ENCODE data around the gene PRDM8. TPM values are rescaled to one million over a fixed set of nuclear protein-coding genes. Genes with fewer than 3 reads are reported as not detected.
A peak's percentile ranks its signal among the peaks of the same experiment; 100 is the strongest.

Gene PRDM8
- total RNA-seq, 4 donors from 2014 or later = 0.11 to 6.1 (median 1.2) TPM

DNA sequence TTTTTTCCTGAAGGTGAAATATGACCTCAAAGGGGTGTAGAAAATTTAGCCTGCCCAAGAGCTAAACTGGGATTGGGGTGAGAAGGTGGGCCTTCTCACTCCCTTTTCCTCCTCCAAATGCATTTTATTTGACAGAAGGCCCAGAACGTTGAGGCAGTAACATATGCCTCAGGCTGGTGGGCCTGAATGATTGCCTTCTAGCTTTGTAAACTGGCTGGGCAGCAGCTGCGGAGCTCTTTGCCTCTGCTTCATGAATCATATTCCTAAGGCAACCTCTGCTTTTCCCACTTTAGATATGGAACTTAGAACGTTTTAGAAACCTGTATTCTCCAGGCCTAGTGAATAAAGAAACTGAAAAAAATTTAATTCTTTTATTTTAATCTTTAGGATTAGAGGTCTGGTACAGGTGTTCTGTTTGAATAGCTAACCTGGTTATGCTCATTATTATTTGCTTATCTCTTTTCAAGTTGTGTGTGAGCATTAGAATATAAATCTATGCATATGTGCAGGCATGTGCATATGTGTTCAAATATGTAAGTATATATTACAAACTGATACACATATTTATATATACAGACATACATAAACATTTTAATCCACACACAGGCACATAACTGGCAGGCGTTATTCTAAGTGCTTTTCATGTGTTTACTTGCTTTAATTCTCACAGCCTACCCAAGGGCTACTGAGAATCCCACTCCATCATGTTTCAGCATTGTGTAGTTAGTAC is 11.5 kb downstream of the PRDM8 start:
- H3K36me3 ChIP-seq = no peaks in the 10 kb centered on the region
- intact Hi-C loops (cut with DNase I) = no loop called here
- peaks cover 0 to 5% (median 0%) of the 10 kb centered on the region in 3 donors for H3K4me1 ChIP-seq
- WGBS, 2 donors = 80 to 82% methylated on average over 4 of the region's 4 CpGs
- H3K4me3 ChIP-seq = no peak overlapping the region
- no peak for TF ChIP-seq POLR2A (IDR thresholded peaks at IDR 0.05)
- TF ChIP-seq, protein P1, sequence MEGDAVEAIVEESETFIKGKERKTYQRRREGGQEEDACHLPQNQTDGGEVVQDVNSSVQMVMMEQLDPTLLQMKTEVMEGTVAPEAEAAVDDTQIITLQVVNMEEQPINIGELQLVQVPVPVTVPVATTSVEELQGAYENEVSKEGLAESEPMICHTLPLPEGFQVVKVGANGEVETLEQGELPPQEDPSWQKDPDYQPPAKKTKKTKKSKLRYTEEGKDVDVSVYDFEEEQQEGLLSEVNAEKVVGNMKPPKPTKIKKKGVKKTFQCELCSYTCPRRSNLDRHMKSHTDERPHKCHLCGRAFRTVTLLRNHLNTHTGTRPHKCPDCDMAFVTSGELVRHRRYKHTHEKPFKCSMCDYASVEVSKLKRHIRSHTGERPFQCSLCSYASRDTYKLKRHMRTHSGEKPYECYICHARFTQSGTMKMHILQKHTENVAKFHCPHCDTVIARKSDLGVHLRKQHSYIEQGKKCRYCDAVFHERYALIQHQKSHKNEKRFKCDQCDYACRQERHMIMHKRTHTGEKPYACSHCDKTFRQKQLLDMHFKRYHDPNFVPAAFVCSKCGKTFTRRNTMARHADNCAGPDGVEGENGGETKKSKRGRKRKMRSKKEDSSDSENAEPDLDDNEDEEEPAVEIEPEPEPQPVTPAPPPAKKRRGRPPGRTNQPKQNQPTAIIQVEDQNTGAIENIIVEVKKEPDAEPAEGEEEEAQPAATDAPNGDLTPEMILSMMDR (IDR thresholded peaks at IDR 0.05) = no peak
- no peak for DNase-seq
- peaks cover 0 to 53% (median 0%) of the 10 kb centered on the region in 4 donors for H3K27me3 ChIP-seq
- H3K9me3 ChIP-seq = no peaks in the 10 kb centered on the region
- no peak overlapping the region for H3K27ac ChIP-seq

DNA sequence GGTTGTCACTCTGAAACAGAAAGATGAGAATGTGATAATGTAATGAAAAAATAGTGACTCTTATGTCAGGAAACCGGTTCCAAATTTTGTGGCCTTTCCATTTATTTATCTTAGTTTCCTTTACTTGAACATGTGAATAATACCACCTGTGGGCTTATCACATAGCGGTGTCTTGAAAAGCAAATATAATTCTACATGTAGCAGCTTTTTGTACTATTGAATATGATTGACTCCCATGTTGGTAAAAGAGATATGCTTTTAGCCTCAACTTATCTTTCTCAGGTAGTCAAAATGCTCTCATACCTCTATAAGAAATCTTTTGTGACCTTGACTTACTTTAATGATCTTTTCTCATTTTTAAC is 12.0 kb downstream of the PRDM8 start:
- Histone ChIP-seq H3K9me3 (no peaks in the 10 kb centered on the region), H3K27me3 (peaks cover 0 to 50% (median 0%) of the 10 kb centered on the region in 4 donors), H3K4me3 (no peak overlapping the region), H3K27ac (no peak overlapping the region), H3K4me1 (peaks cover 0 to 5% (median 0%) of the 10 kb centered on the region in 3 donors), H3K36me3 (no peaks in the 10 kb centered on the region)
- intact Hi-C loops (cut with DNase I) = no loop called here
- 93 to 96% methylated on average over 2 of the region's 2 CpGs for WGBS, 2 donors
- TF ChIP-seq, protein P1 (IDR thresholded peaks at IDR 0.05) = no peak
- TF ChIP-seq POLR2A (IDR thresholded peaks at IDR 0.05) = no peak
- DNase-seq = no peak

DNA sequence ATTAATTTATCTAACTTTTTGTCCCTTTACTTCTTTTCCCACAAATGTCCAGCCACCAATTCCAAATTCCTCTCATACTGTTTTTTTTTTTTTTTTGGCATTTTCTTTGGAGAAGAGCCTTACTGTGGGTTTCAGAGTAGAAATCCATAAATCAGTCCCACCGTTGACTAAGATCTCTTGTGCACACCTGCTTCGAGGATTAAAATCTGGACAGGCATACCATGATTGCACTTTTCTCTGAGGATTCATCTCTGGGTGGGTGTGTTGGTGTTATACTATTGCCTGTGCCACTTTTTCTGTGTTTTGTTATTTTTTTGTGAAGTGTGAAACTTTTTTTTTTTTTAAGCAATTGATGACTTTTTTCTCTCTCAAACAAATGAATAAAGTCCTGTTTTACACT is 13.2 kb downstream of the PRDM8 start:
- H3K27me3 ChIP-seq = peaks cover 0 to 45% (median 0%) of the 10 kb centered on the region in 4 donors
- TF ChIP-seq POLR2A (IDR thresholded peaks at IDR 0.05) = no peak
- TF ChIP-seq, protein P1 (IDR thresholded peaks at IDR 0.05) = no peak
- no peak for DNase-seq
- H3K4me1 ChIP-seq = peaks cover 0 to 5% (median 0%) of the 10 kb centered on the region in 3 donors
- H3K9me3 ChIP-seq = no peaks in the 10 kb centered on the region
- intact Hi-C loops (cut with DNase I) = no loop called here
- WGBS, 2 donors = 75 to 79% methylated on average over 2 of the region's 2 CpGs
- H3K36me3 ChIP-seq = no peaks in the 10 kb centered on the region
- H3K27ac ChIP-seq = no peak overlapping the region
- H3K4me3 ChIP-seq = no peak overlapping the region

DNA sequence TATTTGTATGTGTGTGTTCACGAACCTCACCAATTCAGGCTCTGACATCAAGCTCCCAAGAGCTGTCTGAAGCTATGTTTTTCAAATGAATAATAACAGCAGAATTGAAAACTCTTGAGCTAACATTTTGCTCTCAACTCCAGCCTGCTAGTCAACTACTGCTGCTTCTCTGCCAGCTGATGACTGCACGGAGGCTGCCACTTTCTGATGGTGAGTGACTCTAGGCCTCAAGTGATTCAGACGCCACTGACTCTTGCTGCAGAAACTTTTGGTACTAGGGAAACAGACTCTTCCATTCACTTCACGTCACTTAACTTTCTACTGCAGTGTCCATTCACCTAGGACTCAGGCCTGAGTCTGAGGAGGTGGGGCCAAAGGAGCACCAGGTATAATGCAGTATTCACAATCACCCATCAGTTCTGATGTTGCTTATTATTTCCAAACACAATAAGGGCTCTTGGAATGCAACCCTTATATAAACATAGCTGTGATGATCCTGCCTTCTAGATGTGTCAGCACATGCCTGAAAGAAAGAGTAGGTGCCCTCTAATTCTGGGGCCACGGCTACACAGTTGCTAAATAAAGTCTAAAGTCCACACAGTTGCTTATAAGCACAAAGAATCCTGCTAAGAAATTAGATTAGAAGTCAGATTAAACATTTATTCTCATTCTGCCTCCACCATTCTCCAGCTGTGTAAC is 16.0 kb downstream of the PRDM8 start:
- intact Hi-C loops (cut with DNase I) = no loop called here
- Histone ChIP-seq H3K27ac (no peak overlapping the region), H3K36me3 (no peaks in the 10 kb centered on the region), H3K4me3 (no peak overlapping the region), H3K4me1 (no peaks in the 10 kb centered on the region), H3K9me3 (no peaks in the 10 kb centered on the region), H3K27me3 (peaks cover 0 to 42% (median 0%) of the 10 kb centered on the region in 4 donors)
- no peak for DNase-seq
- 58 to 59% methylated on average over 5 of the region's 5 CpGs for WGBS, 2 donors
- TF ChIP-seq, protein P1 (IDR thresholded peaks at IDR 0.05) = no peak
- TF ChIP-seq POLR2A (IDR thresholded peaks at IDR 0.05) = no peak

DNA sequence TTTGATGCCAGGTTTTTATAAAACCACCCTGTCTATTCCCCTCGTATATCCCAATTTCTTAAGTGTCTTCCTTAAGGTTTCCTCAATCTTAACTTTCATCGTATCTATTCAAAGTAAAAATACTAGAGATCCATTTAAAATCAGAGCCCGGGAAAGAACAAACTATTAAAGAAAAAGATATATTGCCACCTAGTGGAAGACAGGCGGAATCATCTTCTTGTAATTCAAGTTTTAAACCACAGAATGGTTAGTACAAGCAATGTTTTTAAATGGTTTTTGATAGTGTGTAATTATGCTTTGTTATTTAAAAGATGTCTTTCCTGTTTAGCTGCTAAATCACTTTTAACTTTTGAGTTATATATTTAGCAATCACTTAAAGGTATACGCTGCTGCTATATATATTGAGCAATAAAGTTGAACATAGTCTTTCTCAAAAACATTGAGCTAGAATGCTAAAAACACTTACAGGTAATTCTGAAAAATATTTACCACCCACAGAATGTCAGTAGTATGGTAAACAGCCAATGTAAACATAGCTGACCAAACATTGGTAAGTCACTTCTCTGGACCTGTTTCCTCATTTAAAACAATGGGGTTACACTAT is 18.2 kb downstream of the PRDM8 start:
- Histone ChIP-seq H3K36me3 (no peaks in the 10 kb centered on the region), H3K9me3 (no peaks in the 10 kb centered on the region), H3K27ac (no peak overlapping the region), H3K4me1 (no peaks in the 10 kb centered on the region), H3K27me3 (peaks cover 0 to 34% (median 0%) of the 10 kb centered on the region in 4 donors), H3K4me3 (no peak overlapping the region)
- no peak for DNase-seq
- WGBS, 2 donors = 4 to 6% methylated on average over 5 of the region's 5 CpGs
- TF ChIP-seq POLR2A (IDR thresholded peaks at IDR 0.05) = no peak
- TF ChIP-seq, protein P1 (IDR thresholded peaks at IDR 0.05) = peak in 5 of 6 experiments; percentile 49 to 76 (median 74)
- intact Hi-C loops (cut with DNase I) = no loop called here

Measured in esophagus squamous epithelium (tissue), 5 donors.